ENCODE data around the gene SLC12A6.
"Not testable (repeated sequence)": the region's sequence is repeated elsewhere in the genome, so short reads cannot be mapped to it uniquely, and the experiment has no call there.

The SLC12A6 gene

GRCh38 chr15:34337557-34338306, at the start of gene SLC12A6:
SLC12A6 (minus strand) TSS chr15:34337781; CDS start chr15:34336680, 1,101 bp downstream.
- peak; percentile 73 for DNase-seq

GRCh38 chr15:34381829-34382521, 44.4 kb upstream of the SLC12A6 start:
- DNase-seq = not testable (repeated sequence)

- not testable (repeated sequence) for DNase-seq
Observed at GRCh38 chr15:34380491-34380890, 42.9 kb upstream of the SLC12A6 start.

- DNase-seq = no peak
Observed at GRCh38 chr15:34376856-34377255, 39.3 kb upstream of the SLC12A6 start.

- DNase-seq = not testable (repeated sequence)
Observed at GRCh38 chr15:34375541-34375940, 38.0 kb upstream of the SLC12A6 start.

GRCh38 chr15:34374816-34375215, 37.2 kb upstream of the SLC12A6 start:
- DNase-seq = no peak

GRCh38 chr15:34373951-34374350, 36.4 kb upstream of the SLC12A6 start:
- DNase-seq = no peak

GRCh38 chr15:34370643-34371042, 33.1 kb upstream of the SLC12A6 start:
- no peak for DNase-seq

- DNase-seq = no peak
Observed at GRCh38 chr15:34370129-34370528, 32.5 kb upstream of the SLC12A6 start.

GRCh38 chr15:34367101-34368081, 29.8 kb upstream of the SLC12A6 start, which contains the start of gene LPCAT4:
LPCAT4 (minus strand) TSS chr15:34367196; CDS start chr15:34367100, 96 bp downstream.
- peak; percentile 64 for DNase-seq

- DNase-seq = peak; percentile 45
Observed at GRCh38 chr15:34366271-34367065, 28.9 kb upstream of the SLC12A6 start.

GRCh38 chr15:34365836-34366235, 28.3 kb upstream of the SLC12A6 start:
- no peak for DNase-seq

- DNase-seq = no peak
Observed at GRCh38 chr15:34365091-34365825, 27.7 kb upstream of the SLC12A6 start.

- no peak for DNase-seq
Observed at GRCh38 chr15:34364041-34364440, 26.5 kb upstream of the SLC12A6 start.

GRCh38 chr15:34362047-34362773, 24.6 kb upstream of the SLC12A6 start:
- no peak for DNase-seq

GRCh38 chr15:34361278-34361677, 23.7 kb upstream of the SLC12A6 start:
- no peak for DNase-seq

GRCh38 chr15:34360298-34360697, 22.7 kb upstream of the SLC12A6 start:
- no peak for DNase-seq

- no peak for DNase-seq
Observed at GRCh38 chr15:34359416-34359815, 21.8 kb upstream of the SLC12A6 start.

- no peak for DNase-seq
Observed at GRCh38 chr15:34358948-34359347, 21.4 kb upstream of the SLC12A6 start.

- DNase-seq = no peak
Observed at GRCh38 chr15:34358367-34358766, 20.8 kb upstream of the SLC12A6 start.

- no peak for DNase-seq
Observed at GRCh38 chr15:34357653-34358052, 20.1 kb upstream of the SLC12A6 start.

Measured in NCI-H1105 (cell line).